GM12872 (cell line): Measurements from ENCODE around the gene HAL.

ENCODE experiments used
- TF ChIP-seq, protein P1 (sequence below): IDR thresholded peaks from 3 replicates; pipeline ENCODE4 v1.5.1; 2011; ENCODE audit warnings: low read depth, mild to moderate bottlenecking, low read length, moderate library complexity; ENCODE audit not compliant: insufficient read depth

Gene HAL

DNA sequence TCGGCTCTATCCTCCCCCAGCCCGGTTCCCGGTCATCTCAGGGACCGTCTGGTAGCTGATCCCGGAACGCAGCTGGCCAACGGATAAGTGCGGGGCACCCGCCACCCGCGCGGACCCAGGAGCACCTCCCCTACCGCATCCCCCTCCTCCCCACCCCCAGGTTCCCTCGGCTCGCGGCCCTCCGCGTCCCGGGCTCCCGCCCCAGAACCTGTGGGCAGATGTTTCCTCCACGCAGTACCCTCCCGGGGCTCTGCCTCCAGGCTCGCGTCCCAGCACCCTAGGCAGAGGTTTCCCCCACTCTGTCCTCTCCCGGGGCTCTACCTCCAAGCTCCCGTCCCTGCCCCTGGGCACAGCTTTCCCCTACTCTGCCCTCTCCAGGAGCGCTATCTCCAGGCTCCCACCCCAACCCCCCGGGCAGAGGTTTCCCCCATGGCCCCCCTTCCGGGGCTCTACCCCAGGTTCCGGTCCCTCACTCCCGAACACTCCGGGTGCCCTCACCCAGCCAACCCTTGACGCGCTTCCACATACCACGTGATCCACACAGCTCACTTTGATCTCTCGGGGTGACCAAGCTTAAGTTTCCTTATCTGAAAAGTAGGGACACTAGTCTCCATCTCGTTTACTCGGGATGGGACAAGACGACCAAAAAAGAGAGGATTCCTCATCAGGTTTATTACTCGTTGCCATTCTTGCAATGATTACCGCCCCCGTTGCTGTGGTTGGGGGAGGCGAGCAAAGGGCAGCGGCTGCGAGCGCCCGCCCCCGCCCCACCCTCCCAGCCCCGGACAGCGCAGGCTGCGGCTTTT lies 53.4 kb downstream of the HAL start, which contains the start of gene CCDC38:
TSS of gene CCDC38 (minus strand) at position 91 of the 806 bp plus-strand sequence. CDS start 6,105 bp downstream, outside the sequence.
- TF ChIP-seq, protein P1, sequence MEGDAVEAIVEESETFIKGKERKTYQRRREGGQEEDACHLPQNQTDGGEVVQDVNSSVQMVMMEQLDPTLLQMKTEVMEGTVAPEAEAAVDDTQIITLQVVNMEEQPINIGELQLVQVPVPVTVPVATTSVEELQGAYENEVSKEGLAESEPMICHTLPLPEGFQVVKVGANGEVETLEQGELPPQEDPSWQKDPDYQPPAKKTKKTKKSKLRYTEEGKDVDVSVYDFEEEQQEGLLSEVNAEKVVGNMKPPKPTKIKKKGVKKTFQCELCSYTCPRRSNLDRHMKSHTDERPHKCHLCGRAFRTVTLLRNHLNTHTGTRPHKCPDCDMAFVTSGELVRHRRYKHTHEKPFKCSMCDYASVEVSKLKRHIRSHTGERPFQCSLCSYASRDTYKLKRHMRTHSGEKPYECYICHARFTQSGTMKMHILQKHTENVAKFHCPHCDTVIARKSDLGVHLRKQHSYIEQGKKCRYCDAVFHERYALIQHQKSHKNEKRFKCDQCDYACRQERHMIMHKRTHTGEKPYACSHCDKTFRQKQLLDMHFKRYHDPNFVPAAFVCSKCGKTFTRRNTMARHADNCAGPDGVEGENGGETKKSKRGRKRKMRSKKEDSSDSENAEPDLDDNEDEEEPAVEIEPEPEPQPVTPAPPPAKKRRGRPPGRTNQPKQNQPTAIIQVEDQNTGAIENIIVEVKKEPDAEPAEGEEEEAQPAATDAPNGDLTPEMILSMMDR: no peak

DNA sequence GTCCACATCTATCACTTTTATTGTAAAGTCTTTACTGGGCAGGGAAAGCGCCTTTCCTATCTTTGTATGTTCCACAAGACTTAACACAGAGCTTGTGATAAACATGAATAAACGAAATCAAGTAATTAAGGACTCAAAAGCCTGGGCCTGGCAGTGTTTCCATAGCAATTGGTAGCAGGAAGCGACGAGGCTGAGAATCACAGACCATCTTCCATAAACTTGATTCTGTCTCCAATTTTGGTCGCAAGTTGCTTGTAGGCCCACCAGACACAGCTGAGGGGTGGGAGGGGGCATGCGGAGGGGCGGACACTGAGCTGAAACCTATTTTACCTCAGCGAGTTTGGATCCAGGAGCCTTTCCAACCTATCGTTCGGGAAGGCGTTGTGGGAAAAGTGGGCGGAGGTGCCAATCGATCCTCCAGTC lies 54.0 kb downstream of the HAL start:
- TF ChIP-seq, protein P1: no peak

GRCh38 chr12:95940514-95940913 lies 55.6 kb downstream of the HAL start:
- TF ChIP-seq, protein P1: no peak
